Measurements from ENCODE around the gene KDM8. TPM values are rescaled to one million over a fixed set of nuclear protein-coding genes. Genes with fewer than 3 reads are reported as not detected.
A peak's percentile ranks its signal among the peaks of the same experiment; 100 is the strongest.

The KDM8 gene
- total RNA-seq (ENCODE audit: unreplicated experiment): 9.6 TPM
- long read RNA-seq, partial matches to known transcripts: 0 of 3 reads
- long read RNA-seq, other reads (novel, unspliced or antisense): 3 of 3 reads

GRCh38 chr16:27203507-27204311 lies at the start of gene KDM8:
KDM8 (plus strand) TSS chr16:27203526; CDS start chr16:27210124, 6,598 bp downstream.
- H3K27ac Mint-ChIP-seq (ENCODE audit: unreplicated experiment): peak within 1 kb of the TSS; percentile 100

GRCh38 chr16:27154705-27155521 lies 48.4 kb upstream of the KDM8 start:
- peak; percentile 99 for TF ChIP-seq CTCF (IDR thresholded peaks at IDR 0.05; ENCODE audit: partially characterized antibody, unreplicated experiment)
- H3K4me3 Mint-ChIP-seq (ENCODE audit: unreplicated experiment): no peak overlapping the region
- DNase-seq: peak; percentile 78
- H3K27me3 Mint-ChIP-seq (ENCODE audit: unreplicated experiment): peaks cover 2% of the 10 kb centered on the region
- H3K9me3 Mint-ChIP-seq (ENCODE audit: unreplicated experiment): no peaks in the 10 kb centered on the region
- no peaks in the 10 kb centered on the region for H3K4me1 Mint-ChIP-seq (ENCODE audit: low read depth, unreplicated experiment)
- no peak overlapping the region for H3K27ac Mint-ChIP-seq (ENCODE audit: unreplicated experiment)
- H3K36me3 Mint-ChIP-seq (ENCODE audit: unreplicated experiment): peaks cover 5% of the 10 kb centered on the region

More at GRCh38 chr16:27203507-27204311, at the start of gene KDM8:
- Mint-ChIP-seq H3K4me1 (ENCODE audit: low read depth, unreplicated experiment) (peaks cover 5% of the 10 kb centered on the region), H3K4me3 (ENCODE audit: unreplicated experiment) (peak within 1 kb of the TSS; percentile 98), H3K27me3 (ENCODE audit: unreplicated experiment) (peaks cover 7% of the 10 kb centered on the region), H3K9me3 (ENCODE audit: unreplicated experiment) (peaks cover 19% of the 10 kb centered on the region), H3K36me3 (ENCODE audit: unreplicated experiment) (no peaks in the 10 kb centered on the region)
- TF ChIP-seq CTCF (IDR thresholded peaks at IDR 0.05; ENCODE audit: partially characterized antibody, unreplicated experiment): no peak
- peak; percentile 100 for DNase-seq

GRCh38 chr16:27156579-27156978 lies 46.7 kb upstream of the KDM8 start:
- Mint-ChIP-seq H3K27me3 (ENCODE audit: unreplicated experiment) (peaks cover 2% of the 10 kb centered on the region), H3K4me1 (ENCODE audit: low read depth, unreplicated experiment) (no peaks in the 10 kb centered on the region), H3K27ac (ENCODE audit: unreplicated experiment) (no peak overlapping the region), H3K36me3 (ENCODE audit: unreplicated experiment) (peaks cover 5% of the 10 kb centered on the region), H3K4me3 (ENCODE audit: unreplicated experiment) (no peak overlapping the region), H3K9me3 (ENCODE audit: unreplicated experiment) (no peaks in the 10 kb centered on the region)
- DNase-seq: no peak
- no peak for TF ChIP-seq CTCF (IDR thresholded peaks at IDR 0.05; ENCODE audit: partially characterized antibody, unreplicated experiment)

GRCh38 chr16:27161398-27161797 lies 41.9 kb upstream of the KDM8 start:
- Mint-ChIP-seq H3K27ac (ENCODE audit: unreplicated experiment) (no peak overlapping the region), H3K27me3 (ENCODE audit: unreplicated experiment) (no peaks in the 10 kb centered on the region), H3K36me3 (ENCODE audit: unreplicated experiment) (peaks cover 10% of the 10 kb centered on the region), H3K4me3 (ENCODE audit: unreplicated experiment) (no peak overlapping the region), H3K9me3 (ENCODE audit: unreplicated experiment) (peaks cover 1% of the 10 kb centered on the region), H3K4me1 (ENCODE audit: low read depth, unreplicated experiment) (no peaks in the 10 kb centered on the region)
- no peak for DNase-seq
- TF ChIP-seq CTCF (IDR thresholded peaks at IDR 0.05; ENCODE audit: partially characterized antibody, unreplicated experiment): no peak

Measured in glutamatergic neuron (in vitro differentiated cells).